Measurements from ENCODE around the gene MACROD2.

DNA sequence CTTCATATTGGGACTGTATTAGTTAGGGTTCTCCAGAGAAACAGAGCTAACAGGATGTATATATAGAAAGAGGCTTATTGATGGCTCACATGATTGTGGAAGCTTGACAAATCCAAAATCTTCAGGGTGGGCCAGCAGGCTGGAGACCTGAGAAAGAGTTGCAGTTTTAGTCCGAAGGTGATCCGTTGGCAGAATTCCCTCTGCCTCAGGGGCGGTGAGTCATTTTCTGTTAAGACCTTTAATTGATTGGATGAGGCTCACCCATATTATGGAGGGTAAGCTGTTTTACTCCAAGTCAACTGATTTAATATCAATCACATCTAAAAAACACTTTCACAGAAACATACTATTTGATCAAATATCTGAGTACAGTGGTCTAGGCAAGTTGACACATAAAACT, 228.5 kb downstream of the MACROD2 start:
- TF ChIP-seq, protein P1, sequence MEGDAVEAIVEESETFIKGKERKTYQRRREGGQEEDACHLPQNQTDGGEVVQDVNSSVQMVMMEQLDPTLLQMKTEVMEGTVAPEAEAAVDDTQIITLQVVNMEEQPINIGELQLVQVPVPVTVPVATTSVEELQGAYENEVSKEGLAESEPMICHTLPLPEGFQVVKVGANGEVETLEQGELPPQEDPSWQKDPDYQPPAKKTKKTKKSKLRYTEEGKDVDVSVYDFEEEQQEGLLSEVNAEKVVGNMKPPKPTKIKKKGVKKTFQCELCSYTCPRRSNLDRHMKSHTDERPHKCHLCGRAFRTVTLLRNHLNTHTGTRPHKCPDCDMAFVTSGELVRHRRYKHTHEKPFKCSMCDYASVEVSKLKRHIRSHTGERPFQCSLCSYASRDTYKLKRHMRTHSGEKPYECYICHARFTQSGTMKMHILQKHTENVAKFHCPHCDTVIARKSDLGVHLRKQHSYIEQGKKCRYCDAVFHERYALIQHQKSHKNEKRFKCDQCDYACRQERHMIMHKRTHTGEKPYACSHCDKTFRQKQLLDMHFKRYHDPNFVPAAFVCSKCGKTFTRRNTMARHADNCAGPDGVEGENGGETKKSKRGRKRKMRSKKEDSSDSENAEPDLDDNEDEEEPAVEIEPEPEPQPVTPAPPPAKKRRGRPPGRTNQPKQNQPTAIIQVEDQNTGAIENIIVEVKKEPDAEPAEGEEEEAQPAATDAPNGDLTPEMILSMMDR (IDR thresholded peaks at IDR 0.05): no peak
- TF ChIP-seq POLR2AphosphoS5 (IDR thresholded peaks at IDR 0.05) (no peak), EP300 (IDR thresholded peaks at IDR 0.05; ENCODE audit: low read depth) (no peak)
